Gastrocnemius medialis (tissue), 4 donors: ENCODE results near the gene KDM3B.

Experiments used
- POLR2A ChIP-seq, 2 donors: fragments of 450-650 bp; IDR thresholded peaks; one replicate each; pipeline ENCODE4 v1.6.1; 2017; ENCODE audit warnings: antibody characterized with exemption in 2 of 2, mild to moderate bottlenecking in 2 of 2, moderate library complexity in 2 of 2
- TF ChIP-seq, protein P1 (sequence below), 5 experiments: fragments of 450-650 bp in 3 of 5; fragments of 200-600 bp in 2 of 5; sonication (generic) in 2 of 5; IDR thresholded peaks in 4 of 5; conservative IDR thresholded peaks in 1 of 5; 1 replicate in 4 of 5; 2 replicates in 1 of 5; pipeline ENCODE4 v1.5.1; 2016 to 2019; ENCODE audit warnings: antibody characterized with exemption in 5 of 5, mild to moderate bottlenecking in 3 of 5, moderate library complexity in 3 of 5

DNA sequence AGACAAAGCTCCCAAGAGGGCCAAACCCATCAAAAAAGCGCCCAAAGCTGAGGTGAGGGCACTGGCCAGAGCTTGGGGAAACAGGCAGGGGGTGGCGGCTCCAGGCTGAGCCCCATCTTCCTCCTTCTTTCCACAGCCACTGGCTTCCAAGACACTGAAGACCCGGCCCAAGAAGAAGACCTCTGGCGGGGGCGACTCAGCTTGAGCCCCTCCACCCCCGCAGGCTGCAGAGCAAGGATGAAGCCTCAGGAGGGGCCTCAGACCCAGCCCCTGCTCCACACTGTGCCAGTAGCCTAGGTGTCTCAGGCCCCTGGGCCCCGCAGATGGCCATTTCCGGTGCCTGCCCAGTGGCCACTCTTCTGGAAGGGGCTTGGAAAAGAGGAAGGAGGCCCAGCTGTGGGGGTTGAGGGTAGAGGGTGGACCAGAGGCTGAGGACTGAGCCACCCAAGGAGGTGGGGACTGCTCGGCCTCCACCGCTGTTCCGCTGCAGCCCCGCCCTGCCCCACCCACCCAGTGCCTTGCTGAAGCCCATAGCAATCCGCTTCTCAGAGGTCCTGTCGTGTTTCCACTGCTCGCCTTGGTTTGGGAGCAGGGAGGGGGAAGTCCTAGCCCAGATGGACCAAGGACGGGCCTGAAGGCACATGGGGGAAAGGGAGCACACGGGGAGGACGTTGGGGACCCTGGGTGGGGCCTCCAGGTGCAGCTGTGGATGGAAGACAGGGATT, 93.2 kb downstream of the KDM3B start:
- TF ChIP-seq POLR2A (IDR thresholded peaks at IDR 0.05) = no peak
- TF ChIP-seq, protein P1, sequence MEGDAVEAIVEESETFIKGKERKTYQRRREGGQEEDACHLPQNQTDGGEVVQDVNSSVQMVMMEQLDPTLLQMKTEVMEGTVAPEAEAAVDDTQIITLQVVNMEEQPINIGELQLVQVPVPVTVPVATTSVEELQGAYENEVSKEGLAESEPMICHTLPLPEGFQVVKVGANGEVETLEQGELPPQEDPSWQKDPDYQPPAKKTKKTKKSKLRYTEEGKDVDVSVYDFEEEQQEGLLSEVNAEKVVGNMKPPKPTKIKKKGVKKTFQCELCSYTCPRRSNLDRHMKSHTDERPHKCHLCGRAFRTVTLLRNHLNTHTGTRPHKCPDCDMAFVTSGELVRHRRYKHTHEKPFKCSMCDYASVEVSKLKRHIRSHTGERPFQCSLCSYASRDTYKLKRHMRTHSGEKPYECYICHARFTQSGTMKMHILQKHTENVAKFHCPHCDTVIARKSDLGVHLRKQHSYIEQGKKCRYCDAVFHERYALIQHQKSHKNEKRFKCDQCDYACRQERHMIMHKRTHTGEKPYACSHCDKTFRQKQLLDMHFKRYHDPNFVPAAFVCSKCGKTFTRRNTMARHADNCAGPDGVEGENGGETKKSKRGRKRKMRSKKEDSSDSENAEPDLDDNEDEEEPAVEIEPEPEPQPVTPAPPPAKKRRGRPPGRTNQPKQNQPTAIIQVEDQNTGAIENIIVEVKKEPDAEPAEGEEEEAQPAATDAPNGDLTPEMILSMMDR (IDR thresholded peaks at IDR 0.05 in 4 of 5, conservative IDR thresholded peaks at IDR 0.05 in 1 of 5) = no peak
